Activated naive CD4-positive, alpha-beta T cell treated with Interleukin-2 at 50 U/mL for 16 hours (primary cell): ENCODE data around the gene RASL10A.

ENCODE experiments used
- DNase-seq: peaks from one replicate; pipeline ENCODE4 v3.0.0-alpha.2; 2020

Gene RASL10A

GRCh38 chr22:29316141-29316828 is 788 bp upstream of the RASL10A start:
- no peak for DNase-seq

GRCh38 chr22:29314537-29315285 is 786 bp downstream of the RASL10A start:
- DNase-seq, result no peak

- DNase-seq, result no peak
Observed at GRCh38 chr22:29313576-29314466, 1.7 kb downstream of the RASL10A start.

GRCh38 chr22:29313126-29313575 is 2.3 kb downstream of the RASL10A start:
- no peak for DNase-seq

- DNase-seq, result no peak
Observed at GRCh38 chr22:29312218-29313125, 3.0 kb downstream of the RASL10A start.

DNA sequence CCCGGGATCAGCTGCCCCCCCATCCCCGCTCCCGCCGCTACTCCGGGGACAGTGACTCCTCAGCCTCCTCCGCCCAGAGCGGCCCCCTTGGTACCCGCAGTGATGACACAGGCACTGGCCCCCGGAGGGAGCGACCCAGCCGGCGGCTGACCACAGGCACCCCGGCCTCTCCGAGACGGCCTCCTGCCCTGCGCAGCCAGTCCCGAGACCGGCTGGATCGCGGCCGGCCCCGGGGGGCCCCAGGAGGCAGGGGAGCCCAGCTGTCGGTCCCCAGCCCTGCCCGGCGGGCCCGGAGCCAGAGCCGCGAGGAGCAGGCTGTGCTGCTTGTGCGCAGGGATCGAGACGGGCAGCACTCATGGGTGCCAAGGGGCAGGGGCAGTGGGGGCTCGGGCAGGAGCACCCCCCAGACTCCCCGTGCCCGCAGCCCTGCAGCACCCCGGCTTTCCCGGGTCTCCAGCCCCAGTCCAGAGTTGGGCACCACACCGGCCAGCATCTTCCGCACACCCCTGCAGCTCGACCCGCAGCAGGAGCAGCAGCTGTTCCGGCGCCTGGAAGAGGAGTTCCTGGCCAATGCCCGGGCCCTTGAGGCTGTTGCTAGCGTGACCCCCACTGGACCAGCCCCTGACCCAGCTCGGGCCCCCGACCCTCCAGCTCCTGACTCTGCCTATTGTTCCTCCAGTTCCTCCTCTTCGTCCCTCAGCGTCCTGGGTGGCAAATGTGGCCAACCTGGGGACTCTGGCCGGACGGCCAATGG is 3.9 kb downstream of the RASL10A start:
- DNase-seq, result no peak

DNA sequence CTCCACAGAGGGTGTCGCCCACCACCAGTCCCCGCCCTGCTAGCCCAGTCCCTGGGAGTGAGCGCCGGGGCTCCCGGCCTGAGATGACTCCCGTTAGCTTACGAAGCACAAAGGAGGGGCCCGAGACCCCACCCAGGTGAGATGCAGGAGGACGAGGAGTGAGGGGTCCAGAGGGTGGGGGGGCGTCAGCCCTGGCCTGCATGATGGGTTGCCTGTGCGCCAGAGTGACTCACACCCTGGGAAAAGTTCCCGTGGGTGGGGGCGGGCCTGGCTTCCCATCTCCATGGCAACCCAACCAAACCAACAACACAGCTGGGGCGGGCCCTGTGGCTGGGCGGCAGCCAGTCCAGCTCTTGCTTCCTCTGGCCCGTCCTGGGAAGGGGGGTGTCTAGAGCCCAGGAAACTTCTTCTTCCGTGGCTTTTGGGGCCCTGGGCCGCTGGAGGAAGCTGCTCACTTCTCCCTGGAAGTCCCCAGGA is 4.6 kb downstream of the RASL10A start:
- peak; percentile 71 for DNase-seq

DNA sequence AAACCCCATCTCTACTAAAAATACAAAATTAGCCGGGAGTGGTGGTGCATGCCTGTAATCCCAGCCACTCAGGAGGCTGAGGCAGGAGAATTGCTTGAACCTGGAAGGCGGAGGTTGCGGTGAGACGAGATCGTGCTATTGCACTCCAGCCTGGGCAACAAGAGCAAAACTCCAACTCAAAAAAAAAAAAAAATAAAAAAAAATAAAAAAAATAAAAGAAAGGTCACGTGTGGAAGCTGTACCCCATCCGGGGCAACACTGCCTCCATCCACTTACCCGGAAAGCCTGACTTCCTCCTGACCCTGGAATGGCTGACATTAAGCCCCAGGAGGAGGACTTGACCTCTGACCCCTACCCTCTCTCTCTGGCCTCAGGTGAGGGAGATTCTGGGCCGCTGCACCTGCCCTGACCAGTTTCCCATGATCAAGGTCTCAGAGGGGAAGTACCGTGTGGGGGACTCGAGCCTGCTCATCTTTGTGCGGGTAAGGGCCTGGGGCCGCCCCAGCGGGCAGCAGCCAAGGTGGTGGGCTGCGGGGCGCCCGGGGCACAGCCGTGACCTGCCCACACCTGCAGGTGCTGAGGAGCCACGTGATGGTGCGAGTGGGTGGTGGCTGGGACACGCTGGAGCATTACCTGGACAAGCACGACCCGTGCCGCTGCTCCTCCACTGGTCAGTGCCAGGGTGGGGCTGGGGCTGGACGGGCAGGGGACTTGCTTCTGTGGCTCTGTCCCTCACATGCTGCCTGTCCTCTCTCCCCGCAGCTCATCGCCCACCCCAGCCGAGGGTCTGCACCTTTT is 5.2 kb downstream of the RASL10A start:
- DNase-seq, result no peak

DNA sequence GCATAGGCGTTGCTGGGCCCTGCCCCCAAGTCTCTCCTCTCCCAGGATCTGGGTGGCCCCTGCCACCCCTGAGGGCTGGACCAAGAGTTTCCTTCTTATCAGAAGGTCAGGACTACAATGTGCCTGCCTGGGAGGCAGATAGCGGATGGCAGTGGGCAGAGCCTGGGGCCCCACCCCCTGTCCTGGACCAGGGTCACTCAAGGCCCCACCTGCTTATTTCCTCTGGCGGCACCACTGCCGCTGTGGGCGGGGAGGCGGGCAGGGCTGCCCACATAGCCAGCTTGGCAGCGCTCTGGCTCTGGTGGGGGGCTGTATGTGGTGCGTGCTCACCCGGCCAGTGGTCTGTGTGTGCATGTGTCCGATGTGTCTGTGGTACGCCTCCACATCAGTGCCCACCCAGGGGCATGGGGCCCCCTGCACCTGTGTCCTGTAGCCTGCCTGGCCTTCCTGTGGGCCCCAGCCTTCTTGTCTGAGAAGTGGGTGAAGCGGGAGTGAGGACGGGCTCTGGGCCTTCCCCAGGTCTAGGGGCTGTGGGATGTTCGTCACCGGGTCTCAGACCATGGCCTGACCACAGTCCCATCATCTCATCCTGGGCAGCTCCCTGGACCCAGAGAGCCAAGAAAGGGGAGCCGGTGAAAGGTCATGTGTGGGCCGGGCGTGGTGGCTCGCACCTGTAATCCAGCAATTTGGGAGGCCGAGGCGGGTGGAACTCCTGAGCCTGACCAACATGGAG is 6.0 kb downstream of the RASL10A start:
- DNase-seq, result no peak

DNA sequence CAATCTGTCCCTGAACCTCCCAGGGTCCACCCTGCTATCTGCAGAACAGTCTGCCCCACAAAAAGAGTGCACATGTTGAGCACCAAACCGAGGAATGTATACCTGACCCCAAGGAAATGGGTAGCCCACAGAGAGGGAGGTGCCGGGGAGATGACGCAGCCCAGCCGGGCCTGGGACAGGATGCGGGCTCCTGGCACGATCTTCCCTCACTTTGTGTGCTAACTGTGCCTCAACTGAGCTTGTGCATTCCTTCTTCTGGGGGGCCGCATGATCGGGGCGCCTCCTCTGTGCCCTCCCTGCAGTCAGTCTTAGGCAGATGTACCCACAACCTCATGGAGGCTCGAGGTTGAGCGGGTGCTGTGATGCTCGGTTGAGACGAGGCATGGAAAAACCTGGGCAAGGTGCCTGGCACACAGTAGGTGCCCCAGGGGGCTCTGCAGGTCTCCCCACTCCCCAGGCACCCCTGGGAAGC is 6.7 kb downstream of the RASL10A start:
- DNase-seq, result peak; percentile 23

GRCh38 chr22:29308148-29308790 is 7.2 kb downstream of the RASL10A start:
- DNase-seq, result no peak

DNA sequence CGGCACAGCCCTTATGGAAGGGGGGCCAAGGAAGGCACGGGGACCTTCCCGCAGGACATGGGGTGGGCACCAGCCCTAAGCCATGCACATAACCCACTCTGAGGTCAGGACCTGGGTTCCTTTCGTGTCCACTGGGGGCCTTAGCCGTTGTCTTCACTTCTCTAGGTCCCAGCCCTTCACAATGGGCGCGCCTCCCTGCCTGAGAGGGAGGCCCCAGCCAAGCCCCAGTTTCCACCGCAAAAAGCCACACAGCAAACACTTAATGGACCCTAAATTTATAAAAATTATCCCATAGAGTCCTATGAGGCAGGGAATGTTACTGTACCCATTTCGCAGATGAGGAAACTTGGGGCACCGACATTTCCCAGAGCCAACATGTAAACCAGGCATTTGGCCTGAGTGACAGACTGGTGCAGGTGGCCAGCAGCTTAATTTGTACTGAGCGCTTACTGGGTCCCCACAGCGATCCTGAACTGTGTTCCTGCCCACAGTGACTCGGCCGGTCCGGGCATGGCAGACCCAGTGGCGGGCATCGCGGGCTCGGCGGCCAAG is 7.8 kb downstream of the RASL10A start:
- no peak for DNase-seq

DNA sequence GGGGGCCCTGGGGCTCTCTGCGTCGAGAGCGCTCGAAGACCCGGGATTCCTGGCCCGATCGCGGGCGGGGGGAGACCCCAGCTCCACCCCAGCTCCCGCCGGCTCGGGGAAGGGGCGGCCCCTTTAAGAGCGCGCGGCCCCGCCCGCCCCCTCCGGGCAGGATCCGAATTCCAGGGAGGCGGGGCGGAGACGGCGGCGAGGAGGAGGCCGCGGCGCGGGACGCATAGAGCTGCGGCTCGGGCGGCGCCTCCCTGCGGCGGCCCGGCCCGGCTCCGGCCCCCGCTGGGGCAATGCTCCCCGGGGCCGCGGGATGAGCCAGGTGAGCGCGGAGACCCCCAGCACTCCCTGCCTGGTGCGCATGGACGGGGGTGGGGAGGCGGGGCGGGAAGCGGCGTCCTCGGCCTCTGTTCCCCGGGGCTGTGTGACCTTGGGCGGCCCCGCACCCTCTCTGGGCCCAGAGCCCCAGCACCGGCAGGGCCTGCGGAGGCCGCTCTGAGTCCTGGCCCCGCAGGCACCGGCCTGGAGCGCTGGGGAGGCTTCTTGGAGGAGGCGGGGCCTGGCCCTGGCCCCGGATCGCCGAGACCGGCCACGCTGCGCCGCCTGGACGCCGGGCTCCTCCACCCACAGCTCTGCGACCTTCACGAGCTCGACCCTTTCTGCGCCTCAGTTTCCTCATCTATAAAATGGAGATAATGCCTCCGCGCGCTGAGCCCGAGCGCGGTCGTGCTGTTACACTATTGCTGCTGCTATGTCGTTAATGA is 8.5 kb downstream of the RASL10A start:
- DNase-seq, result peak; percentile 47

- peak; percentile 52 for DNase-seq
Observed at GRCh38 chr22:29306175-29306834, 9.2 kb downstream of the RASL10A start, which contains the start of gene GAS2L1. Gene GAS2L1 (plus strand): TSS chr22:29306650. CDS start chr22:29308106, 1,456 bp downstream.

GRCh38 chr22:29305836-29306174 is 9.7 kb downstream of the RASL10A start:
- no peak for DNase-seq

DNA sequence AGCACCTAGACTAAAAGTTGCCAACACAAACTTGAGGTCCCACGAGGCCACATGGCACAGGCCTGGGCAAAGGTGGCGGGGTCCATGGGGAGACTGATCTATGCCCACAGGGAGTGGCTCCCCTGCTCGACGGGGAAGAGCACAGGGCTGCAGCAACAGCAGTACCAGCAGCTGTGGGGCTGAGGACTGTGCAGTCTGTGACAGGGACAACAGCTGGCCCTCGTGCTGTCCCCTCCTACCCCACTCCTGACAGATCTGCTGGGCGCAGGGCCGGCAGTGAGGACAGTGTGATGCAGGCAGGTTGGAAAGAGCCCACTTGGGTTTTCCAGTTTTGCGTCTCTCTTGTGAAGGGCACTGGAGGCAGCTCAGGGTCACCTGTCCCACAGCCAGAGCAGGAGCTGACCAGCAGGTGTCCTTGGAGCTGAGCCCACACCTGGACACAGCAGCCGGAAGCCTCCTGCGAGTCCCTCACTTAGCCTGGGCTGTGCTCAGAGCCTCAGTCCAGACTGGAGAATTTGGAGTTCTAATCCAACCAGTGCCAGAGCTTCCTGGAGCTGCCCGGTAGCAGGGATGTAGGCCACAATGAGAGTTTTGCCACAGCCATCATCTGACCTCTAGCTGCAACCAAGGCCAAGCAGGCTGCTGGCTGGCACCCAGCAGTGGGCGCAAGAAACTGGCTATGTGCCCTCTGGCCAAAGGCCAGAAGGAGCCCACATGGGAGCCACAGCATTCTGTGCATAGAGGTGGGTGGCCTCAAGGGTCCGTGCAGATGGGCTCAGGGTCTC is 12.6 kb downstream of the RASL10A start:
- DNase-seq, result no peak

- no peak for DNase-seq
Observed at GRCh38 chr22:29302402-29302680, 13.2 kb downstream of the RASL10A start.
